Measurements from ENCODE around the gene TMEM150C.

TMEM150C gene

GRCh38 chr4:82578935-82579334 is 17.1 kb upstream of the TMEM150C start:
- Histone ChIP-seq H3K27me3 (ENCODE audit: insufficient read depth, low read length, poor library complexity, severe bottlenecking) (no peaks in the 10 kb centered on the region), H3K4me1 (ENCODE audit: insufficient read depth, low read length, poor library complexity, severe bottlenecking) (no peaks in the 10 kb centered on the region), H3K36me3 (ENCODE audit: insufficient read depth, low read length) (no peaks in the 10 kb centered on the region), H3F3A (ENCODE audit: low read depth) (no peaks in the 10 kb centered on the region), H2AFZ (ENCODE audit: low read length) (no peak overlapping the region), H4K20me1 (ENCODE audit: insufficient read depth, low read length, poor library complexity, severe bottlenecking) (no peaks in the 10 kb centered on the region), H3K79me2 (ENCODE audit: insufficient read depth, low read length) (no peaks in the 10 kb centered on the region), H3K4me3 (ENCODE audit: low read length, poor library complexity, severe bottlenecking) (no peak overlapping the region), H3K9me3 (ENCODE audit: insufficient read depth, low read depth, low read length) (no peaks in the 10 kb centered on the region), H3K4me2 (ENCODE audit: low read depth, low read length, poor library complexity, severe bottlenecking) (no peak overlapping the region), H3K9ac (ENCODE audit: low read depth, low read length, poor library complexity, severe bottlenecking) (no peak overlapping the region), H3K9me2 (replicated peaks; ENCODE audit: low read depth, low read length) (no peaks in the 10 kb centered on the region)
- TF ChIP-seq EZH2phosphoT487 (IDR thresholded peaks at IDR 0.05; ENCODE audit: borderline replicate concordance) (no peak), CTCF (conservative IDR thresholded peaks at IDR 0.05; ENCODE audit: low read length) (peak; percentile 51)

GRCh38 chr4:82577451-82577850 is 15.7 kb upstream of the TMEM150C start:
- Histone ChIP-seq H3F3A (ENCODE audit: low read depth) (no peaks in the 10 kb centered on the region), H3K9me2 (replicated peaks; ENCODE audit: low read depth, low read length) (no peaks in the 10 kb centered on the region), H3K36me3 (ENCODE audit: insufficient read depth, low read length) (no peaks in the 10 kb centered on the region), H3K9ac (ENCODE audit: low read depth, low read length, poor library complexity, severe bottlenecking) (no peak overlapping the region), H3K4me3 (ENCODE audit: low read length, poor library complexity, severe bottlenecking) (no peak overlapping the region), H3K9me3 (ENCODE audit: insufficient read depth, low read depth, low read length) (no peaks in the 10 kb centered on the region), H3K79me2 (ENCODE audit: insufficient read depth, low read length) (no peaks in the 10 kb centered on the region), H3K4me1 (ENCODE audit: insufficient read depth, low read length, poor library complexity, severe bottlenecking) (no peaks in the 10 kb centered on the region), H3K4me2 (ENCODE audit: low read depth, low read length, poor library complexity, severe bottlenecking) (no peak overlapping the region), H4K20me1 (ENCODE audit: insufficient read depth, low read length, poor library complexity, severe bottlenecking) (no peaks in the 10 kb centered on the region), H3K27me3 (ENCODE audit: insufficient read depth, low read length, poor library complexity, severe bottlenecking) (no peaks in the 10 kb centered on the region), H2AFZ (ENCODE audit: low read length) (no peak overlapping the region)
- no peak for TF ChIP-seq CTCF (conservative IDR thresholded peaks at IDR 0.05; ENCODE audit: low read length)
- TF ChIP-seq EZH2phosphoT487 (IDR thresholded peaks at IDR 0.05; ENCODE audit: borderline replicate concordance): no peak

DNA sequence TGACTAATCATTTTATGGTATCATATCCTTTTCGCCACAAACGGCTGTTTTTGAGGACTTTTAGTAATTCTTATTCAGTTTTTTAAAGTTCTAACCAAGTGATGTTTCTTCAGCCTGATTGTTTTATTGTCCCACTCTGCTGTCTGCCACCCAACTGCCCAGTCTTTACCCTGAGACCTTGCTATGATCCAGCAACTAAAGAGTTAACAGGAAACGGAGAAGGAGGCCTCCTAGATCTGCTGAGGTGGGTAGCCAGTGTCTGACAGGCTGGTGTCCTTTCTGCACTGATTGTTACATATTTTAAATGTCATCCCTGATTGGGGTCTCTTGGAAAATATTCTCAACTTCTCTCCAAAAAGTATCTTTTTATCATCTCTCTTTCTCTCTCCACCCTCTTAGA is 7.9 kb upstream of the TMEM150C start:
- no peaks in the 10 kb centered on the region for H3K27me3 ChIP-seq (ENCODE audit: insufficient read depth, low read length, poor library complexity, severe bottlenecking)
- H3K79me2 ChIP-seq (ENCODE audit: insufficient read depth, low read length): no peaks in the 10 kb centered on the region
- H3K9me2 ChIP-seq (replicated peaks; ENCODE audit: low read depth, low read length): no peaks in the 10 kb centered on the region
- no peak overlapping the region for H3K9ac ChIP-seq (ENCODE audit: low read depth, low read length, poor library complexity, severe bottlenecking)
- no peaks in the 10 kb centered on the region for H3K9me3 ChIP-seq (ENCODE audit: insufficient read depth, low read depth, low read length)
- peaks cover 4% of the 10 kb centered on the region for H3K4me1 ChIP-seq (ENCODE audit: insufficient read depth, low read length, poor library complexity, severe bottlenecking)
- H3F3A ChIP-seq (ENCODE audit: low read depth): no peaks in the 10 kb centered on the region
- no peak overlapping the region for H3K4me2 ChIP-seq (ENCODE audit: low read depth, low read length, poor library complexity, severe bottlenecking)
- no peaks in the 10 kb centered on the region for H4K20me1 ChIP-seq (ENCODE audit: insufficient read depth, low read length, poor library complexity, severe bottlenecking)
- H3K36me3 ChIP-seq (ENCODE audit: insufficient read depth, low read length): no peaks in the 10 kb centered on the region
- H2AFZ ChIP-seq (ENCODE audit: low read length): no peak overlapping the region
- TF ChIP-seq CTCF (conservative IDR thresholded peaks at IDR 0.05; ENCODE audit: low read length) (no peak), EZH2phosphoT487 (IDR thresholded peaks at IDR 0.05; ENCODE audit: borderline replicate concordance) (no peak)
- H3K4me3 ChIP-seq (ENCODE audit: low read length, poor library complexity, severe bottlenecking): no peak overlapping the region

Measured in Loucy (cell line).